H1 (cell line): ENCODE data around the gene DCAF6.

ENCODE experiments used
- SP1 ChIP-seq: IDR thresholded peaks from 2 replicates; pipeline ENCODE4 v1.6.1; 2011; ENCODE audit warnings: low read depth, low read length
- TF ChIP-seq, protein P1 (sequence below), 3 experiments: IDR thresholded peaks; 1 replicate in 2 of 3; 2 replicates in 1 of 3; pipeline versions ENCODE4 v1.5.1 to v1.6.1; 2011; ENCODE audit warnings: low read length in 3 of 3, mild to moderate bottlenecking in 3 of 3, inconsistent platforms in 2 of 3, low read depth in 1 of 3, moderate library complexity in 1 of 3; ENCODE audit not compliant: insufficient read depth in 1 of 3; ENCODE audit errors: control extremely low read depth in 1 of 3

DNA sequence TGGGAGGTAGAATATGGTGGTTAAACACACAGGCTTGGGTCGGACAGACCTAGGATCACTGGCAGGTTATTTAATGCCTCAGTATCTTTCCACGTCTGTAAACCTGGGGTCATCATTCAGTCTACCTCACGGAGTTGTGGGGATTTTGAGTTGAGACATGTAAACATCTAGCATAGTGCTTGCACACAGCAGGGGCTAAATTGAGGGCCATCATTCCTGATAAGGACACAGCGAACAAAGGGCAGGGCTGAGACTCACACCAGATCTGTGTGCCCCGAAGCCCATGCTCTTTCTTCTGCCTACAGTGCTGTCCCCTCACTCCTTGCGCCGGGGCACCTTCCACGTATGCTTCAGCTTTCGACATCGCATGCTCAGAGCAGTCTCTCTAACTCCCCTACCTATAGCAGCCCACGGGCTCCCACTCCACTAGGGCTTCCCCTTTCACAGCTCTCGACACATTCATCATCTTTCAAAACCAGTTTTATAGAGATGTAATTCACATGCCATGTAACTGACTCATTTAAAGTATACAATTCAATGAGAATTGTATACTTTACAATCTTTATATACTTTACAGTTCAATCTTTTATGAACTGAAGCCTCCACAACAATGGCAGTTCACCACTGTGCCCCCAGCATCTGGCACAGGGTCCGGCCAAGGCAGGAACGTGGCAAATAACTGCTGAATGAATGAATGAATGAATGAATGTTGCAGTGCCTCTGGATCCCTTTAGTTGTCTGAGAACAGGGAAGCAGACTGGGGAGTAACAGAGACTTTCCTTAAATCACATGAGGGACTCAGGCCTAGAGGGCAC is 152.2 kb downstream of the DCAF6 start:
- TF ChIP-seq SP1: no peak
- TF ChIP-seq, protein P1, sequence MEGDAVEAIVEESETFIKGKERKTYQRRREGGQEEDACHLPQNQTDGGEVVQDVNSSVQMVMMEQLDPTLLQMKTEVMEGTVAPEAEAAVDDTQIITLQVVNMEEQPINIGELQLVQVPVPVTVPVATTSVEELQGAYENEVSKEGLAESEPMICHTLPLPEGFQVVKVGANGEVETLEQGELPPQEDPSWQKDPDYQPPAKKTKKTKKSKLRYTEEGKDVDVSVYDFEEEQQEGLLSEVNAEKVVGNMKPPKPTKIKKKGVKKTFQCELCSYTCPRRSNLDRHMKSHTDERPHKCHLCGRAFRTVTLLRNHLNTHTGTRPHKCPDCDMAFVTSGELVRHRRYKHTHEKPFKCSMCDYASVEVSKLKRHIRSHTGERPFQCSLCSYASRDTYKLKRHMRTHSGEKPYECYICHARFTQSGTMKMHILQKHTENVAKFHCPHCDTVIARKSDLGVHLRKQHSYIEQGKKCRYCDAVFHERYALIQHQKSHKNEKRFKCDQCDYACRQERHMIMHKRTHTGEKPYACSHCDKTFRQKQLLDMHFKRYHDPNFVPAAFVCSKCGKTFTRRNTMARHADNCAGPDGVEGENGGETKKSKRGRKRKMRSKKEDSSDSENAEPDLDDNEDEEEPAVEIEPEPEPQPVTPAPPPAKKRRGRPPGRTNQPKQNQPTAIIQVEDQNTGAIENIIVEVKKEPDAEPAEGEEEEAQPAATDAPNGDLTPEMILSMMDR (IDR thresholded peaks at IDR 0.05; ENCODE audit: control extremely low read depth in 1 of 3, insufficient read depth in 1 of 3, low read depth in 1 of 3, low read length in 3 of 3): no peak
